GM19025 (cell line): ENCODE results near the gene PTGR3.
"Not testable (repeated sequence)": the region's sequence is repeated elsewhere in the genome, so short reads cannot be mapped to it uniquely, and the experiment has no call there.

Source experiments
- ATAC-seq: cut with Tn5 transposase; IDR thresholded peaks from one replicate; pipeline ENCODE4 v1.9.1; 2021; ENCODE audit warnings: mild to moderate bottlenecking, low read depth, moderate library complexity; ENCODE audit not compliant: unreplicated experiment

PTGR3 gene

DNA sequence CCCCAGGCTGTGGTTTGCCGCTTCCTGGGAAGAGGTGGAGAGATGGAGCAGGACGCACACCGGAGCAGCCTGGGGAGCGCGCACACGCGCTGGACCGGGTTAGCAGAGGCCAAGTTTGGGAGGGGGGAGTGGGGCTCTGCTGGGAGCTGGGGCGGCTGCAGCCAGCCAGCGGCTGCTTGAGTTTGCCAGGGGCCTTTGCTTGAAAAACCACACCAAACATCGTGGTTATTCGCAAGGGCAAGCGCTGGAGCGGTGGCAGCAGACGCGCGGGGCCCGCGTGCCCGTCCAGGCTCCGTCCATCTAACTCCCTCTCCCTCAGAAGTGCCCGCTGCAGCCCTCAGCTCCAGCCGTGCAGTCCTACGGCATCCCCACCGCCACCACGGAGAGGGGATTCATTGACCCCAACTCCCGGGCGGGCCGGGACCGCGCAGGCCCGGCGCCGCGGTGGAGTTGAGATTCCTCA is 4.6 kb downstream of the PTGR3 start:
- ATAC-seq, result no peak

- ATAC-seq, result no peak
Measured at GRCh38 chr18:75203416-75204268, 5.3 kb downstream of the PTGR3 start.

DNA sequence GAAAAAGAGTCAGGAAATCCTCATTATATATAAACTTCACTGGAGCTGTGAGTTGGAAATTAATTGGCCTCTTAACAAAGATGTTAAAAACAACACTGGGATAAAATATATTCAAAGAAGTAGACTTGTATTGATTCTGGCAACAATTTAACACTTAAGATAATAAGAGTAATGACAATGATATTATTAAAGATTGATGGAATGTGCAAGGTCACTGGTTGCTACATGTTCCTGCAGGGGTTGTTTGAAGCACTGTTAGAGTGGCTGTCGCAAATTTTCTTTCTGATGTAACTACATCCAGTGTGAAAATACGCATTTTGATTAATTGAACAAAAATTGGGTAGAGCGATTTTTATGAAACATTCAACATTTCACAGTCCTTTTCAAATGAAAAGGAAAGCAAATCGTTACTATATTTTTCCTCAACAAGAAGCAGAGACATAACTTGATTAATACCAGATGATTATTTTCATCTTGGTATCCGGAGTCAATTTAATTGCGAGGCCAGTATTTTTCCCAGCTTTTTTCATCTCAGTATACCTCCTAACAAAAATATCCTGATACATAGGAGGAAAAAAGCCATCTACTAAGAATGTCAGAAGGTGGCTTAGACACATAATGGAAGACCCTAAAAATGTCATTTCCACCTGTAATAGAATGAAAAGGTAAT is 6.1 kb downstream of the PTGR3 start:
- ATAC-seq, result no peak

DNA sequence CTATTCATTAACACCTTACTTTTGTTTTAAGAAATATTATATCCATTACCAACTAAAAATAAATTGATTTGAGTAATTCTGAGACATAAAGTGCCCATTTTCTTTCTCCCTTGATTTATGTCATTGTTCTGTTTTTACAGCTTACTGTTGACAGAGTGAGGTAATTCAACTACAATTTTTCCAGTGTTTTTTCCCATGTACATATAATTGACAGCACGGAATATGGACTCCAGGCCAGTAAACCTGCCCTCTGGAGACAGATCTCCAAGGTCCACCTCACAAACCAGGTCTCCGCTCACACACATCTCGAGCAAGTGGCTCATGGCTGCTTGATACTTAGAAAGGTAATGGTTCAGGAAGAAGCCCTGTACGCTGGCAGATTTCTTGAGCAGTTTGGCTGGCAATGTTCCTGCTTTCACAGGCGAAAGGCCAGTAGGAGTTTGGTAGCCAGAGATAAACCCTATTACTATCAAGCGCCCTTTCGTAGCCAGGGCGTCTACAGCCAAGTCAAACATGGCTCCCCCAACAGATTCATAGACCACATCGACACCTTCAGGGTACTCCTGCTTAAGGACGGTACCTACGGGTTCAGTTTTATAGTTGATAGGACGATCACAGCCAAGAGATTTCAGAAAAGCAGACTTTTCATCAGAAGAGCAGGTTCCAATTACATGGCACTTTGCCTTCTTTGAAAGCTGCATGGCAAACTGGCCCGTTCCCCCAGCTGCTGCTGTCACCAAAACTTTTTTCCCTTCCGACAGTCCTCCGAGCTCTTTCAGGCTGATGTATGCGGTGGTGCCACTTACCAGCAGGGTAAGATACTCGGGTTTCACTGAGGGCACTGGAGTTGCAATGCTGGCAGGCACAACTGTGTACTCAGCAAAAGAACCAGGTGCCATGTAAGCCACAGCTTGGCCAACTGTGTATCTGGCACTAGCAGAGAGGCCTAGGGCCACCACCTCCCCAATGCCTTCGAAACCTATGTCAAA is 7.4 kb downstream of the PTGR3 start:
- no peak for ATAC-seq

GRCh38 chr18:75200605-75201280 is 8.2 kb downstream of the PTGR3 start:
- no peak for ATAC-seq

DNA sequence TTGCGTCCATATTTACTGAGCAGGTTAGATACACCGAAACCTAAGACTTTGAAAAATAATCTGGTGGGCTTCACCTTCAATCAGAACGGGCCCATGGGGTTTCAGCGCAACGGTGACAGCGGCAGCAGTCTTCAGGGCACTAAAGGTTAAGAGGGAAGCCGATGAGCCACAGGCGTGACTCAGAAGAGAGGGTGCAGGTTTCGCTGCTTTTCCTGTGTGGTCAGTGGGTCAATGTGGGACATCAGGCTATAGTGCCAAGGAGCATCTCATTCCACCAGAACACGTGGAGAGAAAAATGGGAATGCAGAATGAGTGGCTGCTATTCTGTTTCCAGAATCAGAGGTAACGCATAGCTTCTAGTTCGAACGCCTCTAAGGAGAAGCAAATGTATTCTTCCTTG is 8.9 kb downstream of the PTGR3 start:
- no peak for ATAC-seq

DNA sequence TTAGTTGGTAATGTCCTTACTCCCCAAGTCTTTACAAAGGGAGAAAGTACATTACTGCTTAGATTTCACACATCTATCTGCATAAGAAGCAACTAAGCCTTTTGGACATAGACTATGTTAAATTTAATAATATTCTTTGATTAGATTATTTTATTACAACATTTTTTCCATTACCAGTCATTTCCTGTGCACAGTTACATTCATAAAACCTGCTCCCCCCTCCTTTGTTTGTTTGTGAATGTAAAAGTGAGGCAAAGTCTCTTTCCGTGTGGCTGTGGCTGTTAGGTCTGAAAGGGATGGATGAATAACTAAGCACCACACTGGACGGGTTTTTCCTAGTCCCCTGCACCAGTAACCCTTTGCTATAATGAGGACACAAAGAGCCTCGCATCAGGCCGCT is 9.6 kb downstream of the PTGR3 start:
- ATAC-seq, result no peak

DNA sequence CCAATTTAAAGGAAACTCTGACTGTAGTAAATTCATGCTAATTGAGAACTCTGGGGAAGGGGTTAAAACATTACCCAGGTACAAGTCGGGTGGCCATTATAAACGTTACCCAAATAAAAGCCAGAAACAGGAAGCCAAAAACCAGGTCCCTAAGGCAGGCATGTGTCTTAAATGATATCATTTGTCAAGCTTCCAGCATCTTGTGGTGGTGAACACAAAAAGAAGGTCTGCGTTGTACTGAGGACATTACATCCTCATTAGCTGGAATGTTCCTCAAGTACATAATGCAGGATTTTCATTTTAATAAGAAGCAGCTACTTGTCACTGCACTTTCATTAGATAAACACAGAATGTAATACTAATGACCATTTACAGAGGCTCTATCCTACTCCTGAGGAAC is 10.9 kb downstream of the PTGR3 start:
- ATAC-seq, result no peak

DNA sequence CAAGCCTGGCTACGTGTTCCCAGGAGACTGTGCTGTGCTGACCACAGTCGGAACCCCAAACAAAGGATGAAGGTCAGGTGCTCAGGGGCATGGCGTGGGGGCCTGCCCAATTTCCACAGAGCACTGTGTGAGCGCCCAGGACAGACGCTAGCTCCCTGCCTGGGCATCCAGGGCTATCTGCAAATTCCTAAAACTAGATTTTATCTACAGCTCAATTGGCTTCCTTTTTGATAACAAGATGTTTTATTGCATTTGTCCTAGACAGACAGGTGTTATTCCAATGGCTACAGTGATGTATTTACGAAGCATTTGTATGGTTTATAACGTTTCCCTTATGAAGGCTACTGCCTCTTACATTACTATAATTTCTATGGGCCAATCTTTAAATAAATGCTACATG is 16.0 kb downstream of the PTGR3 start:
- ATAC-seq, result no peak

- ATAC-seq, result no peak
Measured at GRCh38 chr18:75189696-75190095, 19.2 kb downstream of the PTGR3 start.

DNA sequence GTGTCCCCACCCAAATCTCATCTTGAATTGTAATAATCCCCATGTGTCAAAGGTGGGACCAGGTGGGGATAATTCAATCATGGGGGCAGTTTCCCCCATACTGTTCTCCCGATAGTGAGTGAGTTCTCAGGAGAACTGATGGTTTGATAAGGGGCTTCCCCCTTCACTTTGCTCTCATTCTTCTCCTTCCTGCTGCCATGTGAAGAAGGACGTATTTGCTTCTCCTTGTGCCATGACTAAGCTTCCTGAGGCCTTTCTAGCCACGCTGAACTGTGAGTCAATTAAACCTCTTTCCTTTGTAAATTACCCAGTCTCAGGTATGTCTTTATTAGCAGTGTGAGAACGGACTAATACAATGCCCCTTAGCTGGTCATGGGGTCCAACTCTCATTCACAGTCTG is 21.2 kb downstream of the PTGR3 start:
- not testable (repeated sequence) for ATAC-seq

- no peak for ATAC-seq
Measured at GRCh38 chr18:75185460-75185859, 23.5 kb downstream of the PTGR3 start.

- no peak for ATAC-seq
Measured at GRCh38 chr18:75183973-75184493, 24.9 kb downstream of the PTGR3 start.

DNA sequence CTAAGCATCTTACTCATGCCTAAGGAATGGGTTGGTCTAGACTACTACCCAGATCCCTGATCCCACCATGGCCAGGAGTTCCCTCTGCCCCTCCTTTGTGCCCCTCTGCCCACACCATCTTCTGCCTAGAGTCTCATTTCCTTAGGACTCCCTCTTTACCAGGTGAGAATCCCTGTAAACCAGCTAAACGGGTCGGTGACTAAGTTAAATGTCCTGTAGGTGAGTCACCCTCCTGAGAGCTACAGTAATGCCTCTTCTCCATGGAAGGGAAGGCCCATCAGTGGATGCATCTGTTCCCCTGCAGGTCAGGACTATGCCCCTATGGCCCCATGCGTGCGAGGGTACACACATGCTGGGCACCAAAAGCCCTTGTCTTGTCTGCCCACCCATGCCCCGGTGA is 25.4 kb downstream of the PTGR3 start:
- no peak for ATAC-seq

DNA sequence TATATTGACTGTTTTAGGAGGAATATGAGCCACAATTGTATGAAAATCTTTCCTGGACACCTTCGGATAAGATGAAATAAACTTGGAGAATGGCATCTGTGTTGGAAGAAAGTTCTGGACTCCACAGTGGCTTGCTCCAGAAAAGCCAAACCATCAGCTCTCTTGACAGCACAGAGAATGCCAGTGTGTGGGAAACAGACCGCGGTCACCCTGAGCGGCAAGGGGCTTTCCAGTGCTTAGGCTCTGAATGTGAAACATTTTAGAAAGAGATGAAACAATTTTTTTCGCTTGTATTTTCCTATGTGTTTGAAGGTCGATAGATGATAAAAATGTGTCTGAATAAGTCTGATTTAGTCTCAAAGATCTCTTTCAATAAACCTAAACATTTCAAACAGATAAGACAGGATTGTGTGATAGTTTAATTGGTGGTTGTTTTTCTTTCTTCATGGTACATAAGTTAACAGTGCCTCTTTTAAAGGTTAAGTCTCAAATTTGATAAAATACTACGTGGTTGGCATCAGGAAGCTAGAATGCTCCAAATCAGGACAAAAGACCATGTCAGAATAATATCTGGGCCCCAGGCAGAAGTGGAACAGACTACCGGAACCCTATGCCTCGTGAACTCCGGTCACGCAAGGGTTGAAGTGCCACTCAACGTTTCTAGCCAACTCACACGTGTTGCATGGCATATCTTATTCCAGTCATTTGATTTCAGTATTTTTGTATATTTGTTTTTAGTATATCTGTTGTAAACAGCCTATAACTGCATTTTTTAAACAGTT is 28.9 kb downstream of the PTGR3 start:
- no peak for ATAC-seq

DNA sequence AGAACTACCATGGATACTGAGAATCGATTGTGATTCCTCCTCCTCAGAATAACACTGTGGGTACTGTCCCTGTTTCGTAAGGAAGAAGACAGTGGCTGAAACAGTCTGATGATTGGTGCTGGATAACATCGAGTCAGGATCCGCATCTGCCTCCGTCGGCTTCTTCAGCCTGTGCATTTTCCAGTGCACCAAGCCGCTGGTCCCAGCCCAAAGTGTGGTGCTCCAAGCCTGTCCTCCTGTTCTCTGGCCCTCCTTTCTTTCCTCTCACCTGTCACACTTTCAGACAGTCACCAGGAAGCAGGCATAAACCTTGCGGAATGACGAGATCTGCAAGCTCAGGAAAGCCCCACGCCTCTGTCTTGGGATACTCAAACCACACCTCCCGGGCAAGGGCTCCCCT is 30.6 kb downstream of the PTGR3 start:
- no peak for ATAC-seq

GRCh38 chr18:75176849-75177248 is 32.1 kb downstream of the PTGR3 start:
- no peak for ATAC-seq

DNA sequence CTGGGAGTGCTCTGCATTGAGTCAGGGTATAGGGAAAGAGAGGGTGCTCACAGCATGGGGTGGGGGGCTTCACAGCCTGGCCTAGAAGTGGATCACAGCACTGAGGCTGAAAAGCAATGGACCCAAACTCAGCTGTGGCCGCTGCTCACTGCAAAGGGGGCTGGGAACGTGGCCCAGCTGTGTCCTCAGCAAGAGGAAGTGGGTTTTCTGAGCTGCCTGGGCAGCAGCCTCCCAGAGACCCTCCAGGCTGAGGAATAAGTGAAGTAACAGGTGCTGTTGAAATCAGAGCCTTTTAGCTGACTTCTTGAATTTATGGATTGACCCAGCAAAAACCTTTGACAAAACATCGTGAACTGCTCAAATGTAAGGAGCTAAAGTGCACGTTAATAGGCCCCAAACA is 35.2 kb downstream of the PTGR3 start:
- no peak for ATAC-seq

- peak; percentile 99 for ATAC-seq
Measured at GRCh38 chr18:75173125-75173432, 35.9 kb downstream of the PTGR3 start.
